Measurements from ENCODE around the gene ALDOA. TPM values are rescaled to one million over a fixed set of nuclear protein-coding genes. Genes with fewer than 3 reads are reported as not detected.

ALDOA gene
- total RNA-seq, 1 experiment from 2014 or later: 2,052 TPM

- no peak for DNase-seq (ENCODE audit: low read depth)
Measured at GRCh38 chr16:30068750-30069610, 3.4 kb downstream of the ALDOA start.

- DNase-seq (ENCODE audit: low read depth): no peak
Measured at GRCh38 chr16:30069611-30070462, 4.3 kb downstream of the ALDOA start.

- no peak for DNase-seq (ENCODE audit: low read depth)
Measured at GRCh38 chr16:30070490-30070889, 4.9 kb downstream of the ALDOA start.

GRCh38 chr16:30075503-30076275 is 10.1 kb downstream of the ALDOA start, which contains the start of gene PPP4C:
Gene PPP4C (plus strand): TSS chr16:30075994. CDS start chr16:30076378, 384 bp downstream.
- DNase-seq (ENCODE audit: low read depth): peak; percentile 87

- DNase-seq (ENCODE audit: low read depth): no peak
Measured at GRCh38 chr16:30076276-30076791, 10.8 kb downstream of the ALDOA start.

- DNase-seq (ENCODE audit: low read depth): no peak
Measured at GRCh38 chr16:30077656-30078055, 12.1 kb downstream of the ALDOA start.

- DNase-seq (ENCODE audit: low read depth): no peak
Measured at GRCh38 chr16:30078744-30079143, 13.2 kb downstream of the ALDOA start.

GRCh38 chr16:30079480-30079879 is 13.9 kb downstream of the ALDOA start:
- DNase-seq (ENCODE audit: low read depth): no peak

GRCh38 chr16:30082545-30083090 is 17.1 kb downstream of the ALDOA start:
- DNase-seq (ENCODE audit: low read depth): no peak

GRCh38 chr16:30083216-30084055 is 17.9 kb downstream of the ALDOA start:
- DNase-seq (ENCODE audit: low read depth): no peak

GRCh38 chr16:30084096-30084815 is 18.7 kb downstream of the ALDOA start:
- DNase-seq (ENCODE audit: low read depth): no peak

GRCh38 chr16:30084816-30085159 is 19.2 kb downstream of the ALDOA start:
- no peak for DNase-seq (ENCODE audit: low read depth)

- no peak for DNase-seq (ENCODE audit: low read depth)
Measured at GRCh38 chr16:30085247-30085646, 19.7 kb downstream of the ALDOA start.

- no peak for DNase-seq (ENCODE audit: low read depth)
Measured at GRCh38 chr16:30085820-30086219, 20.3 kb downstream of the ALDOA start.

- no peak for DNase-seq (ENCODE audit: low read depth)
Measured at GRCh38 chr16:30086291-30087140, 21.0 kb downstream of the ALDOA start.

GRCh38 chr16:30087181-30087898 is 21.8 kb downstream of the ALDOA start:
- DNase-seq (ENCODE audit: low read depth): no peak

GRCh38 chr16:30088237-30088831 is 22.8 kb downstream of the ALDOA start:
- no peak for DNase-seq (ENCODE audit: low read depth)
